K562 (cell line): Measurements from ENCODE around the gene PSG1. TPM values are rescaled to one million over a fixed set of nuclear protein-coding genes. Genes with fewer than 3 reads are reported as not detected.
"Not testable (repeated sequence)": the region's sequence is repeated elsewhere in the genome, so short reads cannot be mapped to it uniquely, and the experiment has no call there.

ENCODE experiments used
- ATAC-seq: fragments of 200-7000 bp; cut with Tn5 transposase; 3 replicates; pipeline ENCODE4 v1.9.1; 2020; ENCODE audit warnings: moderate library complexity
- BruUV-seq: library from RNA; stranded (reverse); fragments of 400-500 nt; replicated peaks from 2 replicates; lab custom pipeline; 2021; lab: Mats Ljungman, UMichigan
- CTCF ChIA-PET: fragments of 300-600 bp; formaldehyde crosslinking; extraction: SDS; loops from one replicate; lab custom pipeline; 2021; ENCODE audit warnings: low intra/inter-chr PET ratio; lab: Yijun Ruan, JAX
- POLR2A ChIA-PET: fragments of 300-600, 350-650 bp; sonication (Branson Sonifier 250); formaldehyde crosslinking; extraction: SDS; loops from one replicate; lab custom pipeline; 2021; ENCODE audit warnings: antibody characterized with exemption, inconsistent platforms; lab: Yijun Ruan, JAX
- DNase-seq, 4 experiments: peaks; one replicate each; pipeline versions ENCODE4 v3.0.0 to v3.0.0-alpha.2; 2011 to 2018; ENCODE audit warnings: low spot score in 3 of 4, mixed read lengths in 3 of 4; ENCODE audit errors: extremely low read depth in 1 of 4
- FAIRE-seq: peaks from 2 replicates; lab custom pipeline; 2011; peaks lifted over from hg19 to GRCh38; lab: Jason Lieb, UNC
- H2AFZ ChIP-seq: 2 replicates; pipeline ENCODE4 v1.6.0; 2011; ENCODE audit warnings: low read depth, low read length, control low read depth, inconsistent platforms
- H3K27ac ChIP-seq: fragments of 200-600 bp; 3 replicates; pipeline ENCODE4 v1.8.0; 2011; ENCODE audit warnings: low read depth, mild to moderate bottlenecking, control low read depth, inconsistent platforms, low read length, moderate library complexity, mixed read lengths; ENCODE audit errors: extremely low read depth
- H3K27me3 ChIP-seq, 2 experiments: fragments of 300-600 bp in 1 of 2; 2 replicates in 1 of 2; 3 replicates in 1 of 2; pipeline versions ENCODE4 v1.6.0 to v1.8.0; 2011; ENCODE audit warnings: inconsistent platforms in 2 of 2, low read length in 2 of 2, mild to moderate bottlenecking in 1 of 2, mixed read lengths in 1 of 2, moderate library complexity in 1 of 2; ENCODE audit not compliant: control insufficient read depth in 2 of 2, insufficient read depth in 2 of 2
- H3K36me3 ChIP-seq: fragments of 300-600 bp; 3 replicates; pipeline ENCODE4 v1.8.0; 2011; ENCODE audit warnings: mild to moderate bottlenecking, low read length, inconsistent platforms; ENCODE audit not compliant: control insufficient read depth, insufficient read depth
- H3K4me1 ChIP-seq, 2 experiments: fragments of 200-600 bp in 1 of 2; replicated peaks in 1 of 2; 2 replicates in 1 of 2; 3 replicates in 1 of 2; pipeline versions ENCODE4 v1.5.1 to v1.8.0; 2011; ENCODE audit warnings: inconsistent platforms in 2 of 2, low read length in 2 of 2, mild to moderate bottlenecking in 1 of 2, mixed read lengths in 1 of 2, moderate library complexity in 1 of 2; ENCODE audit not compliant: control insufficient read depth in 2 of 2, insufficient read depth in 2 of 2
- H3K4me2 ChIP-seq: 2 replicates; pipeline ENCODE4 v1.6.1; 2011; ENCODE audit warnings: low read length, control low read depth, inconsistent platforms, mixed read lengths; ENCODE audit not compliant: insufficient read depth
- H3K4me3 ChIP-seq: fragments of 200-600 bp; sonication (generic), shearing (Covaris generic); 2 replicates; pipeline ENCODE4 v1.5.1; 2016; ENCODE audit warnings: control low read depth, inconsistent platforms
- H3K79me2 ChIP-seq: fragments of 200-600 bp; 3 replicates; pipeline ENCODE4 v1.8.0; 2011; ENCODE audit warnings: low read length, inconsistent platforms; ENCODE audit not compliant: control insufficient read depth, insufficient read depth
- H3K9ac ChIP-seq, 2 experiments: 2 replicates each; pipeline versions ENCODE4 v1.6.0 to v1.6.1; 2011; ENCODE audit warnings: low read depth in 2 of 2, low read length in 2 of 2, control low read depth in 1 of 2, inconsistent platforms in 1 of 2, mild to moderate bottlenecking in 1 of 2, mixed read lengths in 1 of 2; ENCODE audit not compliant: insufficient read depth in 1 of 2
- H3K9me1 ChIP-seq: one replicate; pipeline ENCODE4 v1.6.0; 2011; ENCODE audit warnings: inconsistent platforms, mild to moderate bottlenecking, low read length, moderate library complexity; ENCODE audit not compliant: control insufficient read depth, insufficient read depth
- H3K9me3 ChIP-seq: replicated peaks from 2 replicates; pipeline ENCODE4 v1.5.1; 2011; ENCODE audit warnings: low read depth, low read length, inconsistent platforms; ENCODE audit not compliant: control insufficient read depth, insufficient read depth
- H4K20me1 ChIP-seq: replicated peaks from 2 replicates; pipeline ENCODE4 v1.6.1; 2011; ENCODE audit warnings: low read length, inconsistent platforms, mixed read lengths; ENCODE audit not compliant: control insufficient read depth, insufficient read depth
- ZNF316 ChIP-seq: fragments of 450-650 bp; IDR thresholded peaks from 2 replicates; pipeline ENCODE4 v1.6.1; 2016
- WGBS: fragments of 100-300 bp; shearing (Covaris generic); methylation state at CpG from one replicate; pipeline ENCODE4 v1.1.6; 2016; ENCODE audit warnings: low coverage, mixed read lengths; ENCODE audit not compliant: insufficient coverage; ENCODE audit errors: missing lambda C conversion rate; 5-methylcytosine and 5-hydroxymethylcytosine counted together
- in situ Hi-C: fragments of 300-500 bp; cut with MboI; formaldehyde crosslinking; loops from 4 replicates; pipeline ENCODE4 v1.15.0; 2018; ENCODE audit warnings: inconsistent platforms, mixed read lengths
- intact Hi-C: fragments of 100-400 bp; cut with micrococcal nuclease; formaldehyde crosslinking; loops from 2 replicates; pipeline ENCODE4 v1.14.2; 2022
- polyA plus RNA-seq, 8 experiments: library from polyadenylated mRNA; depleted of rRNA in 4 of 8; stranded (reverse) in 5 of 8; unstranded in 3 of 8; fragments of >200 nt; fragmentation: Nextera tagmentation in 2 of 8; fragmentation: Illumina TruSeq in 1 of 8; extraction: Ambion mirVana in 2 of 8; extraction: Trizol in 1 of 8; gene quantifications; 2 replicates each; pipeline versions ENCODE4 v1.2.1 to v1.2.3, GENCODE V29; 2011 to 2014; ENCODE audit warnings: inconsistent platforms in 1 of 8, missing spikeins in 1 of 8
- total RNA-seq, 7 experiments: library from RNA; depleted of rRNA in 6 of 7; stranded (reverse); fragments of >200 nt in 6 of 7; fragmentation: Illumina TruSeq in 2 of 7; extraction: Trizol in 2 of 7; gene quantifications; 2 replicates each; pipeline versions ENCODE4 v1.2.1 to v1.2.3, GENCODE V29; 2011 to 2021; ENCODE audit warnings: low replicate concordance in 1 of 7
- TF ChIP-seq, protein P1 (sequence below), 3 experiments: IDR thresholded peaks in 2 of 3; conservative IDR thresholded peaks in 1 of 3; 2 replicates each; pipeline ENCODE4 v1.5.1; 2011 to 2012; ENCODE audit warnings: low read length in 3 of 3, mild to moderate bottlenecking in 3 of 3, control low read depth in 2 of 3, improper control_type of control experiment in 1 of 3, inconsistent platforms in 1 of 3, low read depth in 1 of 3, mixed read lengths in 1 of 3, moderate library complexity in 1 of 3; ENCODE audit not compliant: insufficient read depth in 2 of 3

Gene PSG1
- total and polyA plus RNA-seq, 9 of the 15 experiments (the other 6 are each of a cell fraction or from before 2014, with no cell fraction given): not detected

GRCh38 chr19:42856866-42857543 lies 22.5 kb downstream of the PSG1 start:
- H3K4me1 ChIP-seq, H3K27ac ChIP-seq, H4K20me1 ChIP-seq, H3K27me3 ChIP-seq, BruUV-seq, POLR2A ChIA-PET, in situ Hi-C loops, H3K9me3 ChIP-seq, CTCF ChIA-PET, H3K9ac ChIP-seq, H3K79me2 ChIP-seq, ATAC-seq, H3K9me1 ChIP-seq, FAIRE-seq, H3K36me3 ChIP-seq, intact Hi-C loops, H2AFZ ChIP-seq, H3K4me2 ChIP-seq, H3K4me3 ChIP-seq: not testable (repeated sequence)
- TF ChIP-seq, protein P1, sequence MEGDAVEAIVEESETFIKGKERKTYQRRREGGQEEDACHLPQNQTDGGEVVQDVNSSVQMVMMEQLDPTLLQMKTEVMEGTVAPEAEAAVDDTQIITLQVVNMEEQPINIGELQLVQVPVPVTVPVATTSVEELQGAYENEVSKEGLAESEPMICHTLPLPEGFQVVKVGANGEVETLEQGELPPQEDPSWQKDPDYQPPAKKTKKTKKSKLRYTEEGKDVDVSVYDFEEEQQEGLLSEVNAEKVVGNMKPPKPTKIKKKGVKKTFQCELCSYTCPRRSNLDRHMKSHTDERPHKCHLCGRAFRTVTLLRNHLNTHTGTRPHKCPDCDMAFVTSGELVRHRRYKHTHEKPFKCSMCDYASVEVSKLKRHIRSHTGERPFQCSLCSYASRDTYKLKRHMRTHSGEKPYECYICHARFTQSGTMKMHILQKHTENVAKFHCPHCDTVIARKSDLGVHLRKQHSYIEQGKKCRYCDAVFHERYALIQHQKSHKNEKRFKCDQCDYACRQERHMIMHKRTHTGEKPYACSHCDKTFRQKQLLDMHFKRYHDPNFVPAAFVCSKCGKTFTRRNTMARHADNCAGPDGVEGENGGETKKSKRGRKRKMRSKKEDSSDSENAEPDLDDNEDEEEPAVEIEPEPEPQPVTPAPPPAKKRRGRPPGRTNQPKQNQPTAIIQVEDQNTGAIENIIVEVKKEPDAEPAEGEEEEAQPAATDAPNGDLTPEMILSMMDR (IDR thresholded peaks at IDR 0.05 in 2 of 3, conservative IDR thresholded peaks at IDR 0.05 in 1 of 3; ENCODE audit: insufficient read depth in 2 of 3, low read depth in 1 of 3, low read length in 3 of 3): peak; percentile 50 to 76 (median 71)
- WGBS: 2% methylated on average over 17 of the region's 19 CpGs
- DNase-seq: peak; percentile 4 to 9 (median 6)

GRCh38 chr19:42854745-42855144 lies 24.8 kb downstream of the PSG1 start:
- BruUV-seq, H3K4me3 ChIP-seq, POLR2A ChIA-PET, H3K27me3 ChIP-seq, intact Hi-C loops, DNase-seq, H3K4me2 ChIP-seq, ATAC-seq, H3K36me3 ChIP-seq, H3K4me1 ChIP-seq, H3K9me3 ChIP-seq, H3K9me1 ChIP-seq, H2AFZ ChIP-seq, H4K20me1 ChIP-seq, H3K27ac ChIP-seq, FAIRE-seq, in situ Hi-C loops, CTCF ChIA-PET, H3K79me2 ChIP-seq, H3K9ac ChIP-seq: not testable (repeated sequence)
- WGBS: 6% methylated on average over 1 of the region's 3 CpGs
- peak; percentile 50 for TF ChIP-seq ZNF316

GRCh38 chr19:42853231-42853630 lies 26.3 kb downstream of the PSG1 start:
- H4K20me1 ChIP-seq, in situ Hi-C loops, H3K4me1 ChIP-seq, DNase-seq, BruUV-seq, H3K27ac ChIP-seq, H3K9me1 ChIP-seq, intact Hi-C loops, CTCF ChIA-PET, H3K9me3 ChIP-seq, FAIRE-seq, POLR2A ChIA-PET, H3K4me2 ChIP-seq, H2AFZ ChIP-seq, H3K9ac ChIP-seq, ATAC-seq, H3K36me3 ChIP-seq, H3K27me3 ChIP-seq, H3K79me2 ChIP-seq, H3K4me3 ChIP-seq: not testable (repeated sequence)
- 0% methylated on average over 1 of the region's 1 CpG for WGBS
